Aorta (tissue), 5 donors: ENCODE results near the gene PRPF6. TPM values are rescaled to one million over a fixed set of nuclear protein-coding genes. Genes with fewer than 3 reads are reported as not detected.
A peak's percentile ranks its signal among the peaks of the same experiment; 100 is the strongest.

Experiments used
- ATAC-seq: fragments of 200-7000 bp; cut with Tn5 transposase; one replicate; pipeline ENCODE4 v1.9.1; 2022; ENCODE audit warnings: moderate library complexity; ENCODE audit not compliant: low FRiP score
- DNase-seq, 2 donors: peaks; one replicate each; pipeline ENCODE4 v3.0.0-alpha.2; 2020
- H3K27ac ChIP-seq, 2 donors: one replicate each; pipeline ENCODE4 v1.5.1; 2013; ENCODE audit warnings: low read length in 2 of 2, mild to moderate bottlenecking in 2 of 2, moderate library complexity in 2 of 2, control low read depth in 1 of 2, inconsistent platforms in 1 of 2, low read depth in 1 of 2
- H3K27me3 ChIP-seq, 2 donors: one replicate each; pipeline ENCODE4 v1.6.1; 2013; ENCODE audit warnings: control low read depth in 1 of 2, low read length in 1 of 2, mild to moderate bottlenecking in 1 of 2, moderate library complexity in 1 of 2; ENCODE audit not compliant: insufficient read depth in 2 of 2, control insufficient read depth in 1 of 2
- H3K36me3 ChIP-seq, 2 donors: one replicate each; pipeline ENCODE4 v1.6.1; 2013; ENCODE audit warnings: control low read depth in 1 of 2, low read length in 1 of 2, mild to moderate bottlenecking in 1 of 2; ENCODE audit not compliant: insufficient read depth in 2 of 2, control insufficient read depth in 1 of 2
- H3K4me1 ChIP-seq, 2 donors: one replicate each; pipeline ENCODE4 v1.6.1; 2013; ENCODE audit warnings: low read length in 2 of 2, control low read depth in 1 of 2, mild to moderate bottlenecking in 1 of 2, moderate library complexity in 1 of 2; ENCODE audit not compliant: insufficient read depth in 2 of 2, control insufficient read depth in 1 of 2
- H3K4me3 ChIP-seq, 2 donors: one replicate each; pipeline ENCODE4 v1.5.1; 2013; ENCODE audit warnings: low read length in 2 of 2, control low read depth in 1 of 2, mild to moderate bottlenecking in 1 of 2
- H3K9me3 ChIP-seq: one replicate; pipeline ENCODE4 v1.6.1; 2013; ENCODE audit warnings: mild to moderate bottlenecking, low read length; ENCODE audit not compliant: control insufficient read depth
- WGBS, 2 donors: extraction: QIAGEN DNeasy Blood & Tissue Kit; methylation state at CpG; one replicate each; pipeline ENCODE4 v1.1.7; 2013; 5-methylcytosine and 5-hydroxymethylcytosine counted together
- intact Hi-C, 2 donors: fragments of 100-400 bp; cut with DNase I; formaldehyde crosslinking; loops; one replicate each; pipeline versions ENCODE4 v1.14.2 to v1.15.0; 2022
- long read RNA-seq, 2 donors: library from polyadenylated mRNA; unstranded; transcript quantifications; one replicate each; pipeline ENCODE4 v2.0.0, GENCODE V29; 2020 to 2021
- polyA plus RNA-seq, 2 donors: library from polyadenylated mRNA; stranded (reverse); fragments of 200-250 nt; gene quantifications; one replicate each; pipeline ENCODE4 v1.2.3, GENCODE V29; 2013
- total RNA-seq, 2 donors: library from RNA; stranded (reverse); fragmentation: NEBNext Ultra II Directional; extraction: Animal tissue kit (Norgen Biotek cat#: 25700); gene quantifications; one replicate each; pipeline ENCODE4 v1.2.1, GENCODE V29; 2021
- donor health status: healthy with polysubstance abuse.
- donor health status: Bipolar disorder and iron deficiency.
- donor health status: DM: no; HTN: no; CAD: no.
- donor health status: DM: no; HTN: no; CAD: no.
- donor health status: DM: yes; HTN: yes; CAD: no.

PRPF6 gene
- 10 to 100 TPM; 50.3 to 59.1 TPM for total RNA-seq
- polyA plus RNA-seq: 10 to 100 TPM; 20.9 to 53.3 TPM
- long read RNA-seq, donor 1, transcript PRPF6-201 (21 exons, 3,044 nt): major isoform, 261 of 362 reads
- long read RNA-seq, donor 1, partial matches to known transcripts: 76 of 362 reads
- long read RNA-seq, donor 1, other reads (novel, unspliced or antisense): 25 of 362 reads
- long read RNA-seq, donor 2, transcript PRPF6-201 (21 exons, 3,044 nt): major isoform, 71 of 130 reads
- long read RNA-seq, donor 2, partial matches to known transcripts: 48 of 130 reads
- long read RNA-seq, donor 2, other reads (novel, unspliced or antisense): 11 of 130 reads

GRCh38 chr20:63980806-63981728 lies at the start of gene PRPF6:
Gene PRPF6, plus strand, starts transcription at chr20:63981132. Its CDS starts 114 bp downstream, at chr20:63981246.
- H3K4me1 ChIP-seq: no peaks in the 10 kb centered on the region
- H3K27me3 ChIP-seq: no peaks in the 10 kb centered on the region
- H3K36me3 ChIP-seq: peaks cover 2 to 4% of the 10 kb centered on the region in 2 donors
- DNase-seq (peak; percentile 97 to 99), ATAC-seq (peak; percentile 96)
- intact Hi-C loops: loop anchor here in 1 of 2 donors (2.0 kb wide), 1 partner anchor 82 kb away; the partner anchor contains the start of gene TCEA2
- H3K27ac ChIP-seq: peak within 1 kb of the TSS in 1 of 2 donors; percentile 41
- 0 to 1% methylated on average over 72 to 75 of the region's 75 CpGs for WGBS, 2 donors
- H3K9me3 ChIP-seq: no peaks in the 10 kb centered on the region
- peak within 1 kb of the TSS; percentile 75 to 97 for H3K4me3 ChIP-seq

- Histone ChIP-seq H3K4me1 (no peaks in the 10 kb centered on the region), H3K36me3 (peaks cover 0 to 13% of the 10 kb centered on the region in 2 donors), H3K27ac (no peak overlapping the region), H3K27me3 (no peaks in the 10 kb centered on the region), H3K4me3 (no peak overlapping the region), H3K9me3 (no peaks in the 10 kb centered on the region)
- DNase-seq (no peak), ATAC-seq (no peak)
- 94 to 95% methylated on average over 19 of the region's 19 CpGs for WGBS, 2 donors
- intact Hi-C loops: no loop called here
Observed at GRCh38 chr20:63931735-63932134, 49.2 kb upstream of the PRPF6 start.

- DNase-seq (no peak), ATAC-seq (no peak)
- Histone ChIP-seq H3K27ac (no peak overlapping the region), H3K4me1 (no peaks in the 10 kb centered on the region), H3K9me3 (no peaks in the 10 kb centered on the region), H3K27me3 (no peaks in the 10 kb centered on the region), H3K4me3 (no peak overlapping the region), H3K36me3 (peaks cover 0 to 11% of the 10 kb centered on the region in 2 donors)
- 86 to 87% methylated on average over 17 of the region's 17 CpGs for WGBS, 2 donors
- intact Hi-C loops: no loop called here
Observed at GRCh38 chr20:63932606-63933160, 48.2 kb upstream of the PRPF6 start.

GRCh38 chr20:63933646-63934045 lies 47.3 kb upstream of the PRPF6 start:
- ATAC-seq: no peak
- no peaks in the 10 kb centered on the region for H3K27me3 ChIP-seq
- H3K36me3 ChIP-seq: peaks cover 0 to 9% of the 10 kb centered on the region in 2 donors
- H3K9me3 ChIP-seq: no peaks in the 10 kb centered on the region
- H3K27ac ChIP-seq: no peak overlapping the region
- intact Hi-C loops: no loop called here
- no peaks in the 10 kb centered on the region for H3K4me1 ChIP-seq
- DNase-seq: no peak
- H3K4me3 ChIP-seq: no peak overlapping the region
- 54 to 57% methylated on average over 5 of the region's 5 CpGs for WGBS, 2 donors

- Histone ChIP-seq H3K36me3 (peaks cover 0 to 9% of the 10 kb centered on the region in 2 donors), H3K9me3 (no peaks in the 10 kb centered on the region), H3K4me1 (no peaks in the 10 kb centered on the region), H3K27ac (no peak overlapping the region), H3K27me3 (no peaks in the 10 kb centered on the region), H3K4me3 (no peak overlapping the region)
- WGBS, 2 donors: 71 to 76% methylated on average over 37 of the region's 37 CpGs
- intact Hi-C loops: no loop called here
- no peak for DNase-seq
- no peak for ATAC-seq
Observed at GRCh38 chr20:63934271-63935068, 46.5 kb upstream of the PRPF6 start.

- ATAC-seq: no peak
- no peak overlapping the region for H3K27ac ChIP-seq
- H3K9me3 ChIP-seq: no peaks in the 10 kb centered on the region
- peaks cover 0 to 10% of the 10 kb centered on the region in 2 donors for H3K36me3 ChIP-seq
- no peak for DNase-seq
- intact Hi-C loops: no loop called here
- no peak overlapping the region for H3K4me3 ChIP-seq
- H3K4me1 ChIP-seq: no peaks in the 10 kb centered on the region
- 90 to 92% methylated on average over 9 of the region's 9 CpGs for WGBS, 2 donors
- H3K27me3 ChIP-seq: no peaks in the 10 kb centered on the region
Observed at GRCh38 chr20:63935447-63935846, 45.5 kb upstream of the PRPF6 start.

- H3K9me3 ChIP-seq: no peaks in the 10 kb centered on the region
- WGBS, 2 donors: 84 to 86% methylated on average over 14 of the region's 14 CpGs
- ATAC-seq (no peak), DNase-seq (no peak)
- H3K36me3 ChIP-seq: peaks cover 0 to 4% of the 10 kb centered on the region in 2 donors
- intact Hi-C loops: no loop called here
- H3K4me3 ChIP-seq: no peak overlapping the region
- H3K4me1 ChIP-seq: no peaks in the 10 kb centered on the region
- H3K27me3 ChIP-seq: no peaks in the 10 kb centered on the region
- no peak overlapping the region for H3K27ac ChIP-seq
Observed at GRCh38 chr20:63937596-63937995, 43.3 kb upstream of the PRPF6 start.
